Lung (tissue), 12 donors: Measurements from ENCODE around the gene PPP1R3D. TPM values are rescaled to one million over a fixed set of nuclear protein-coding genes. Genes with fewer than 3 reads are reported as not detected.

ENCODE experiments used
- ATAC-seq: fragments of 200-7000 bp; cut with Tn5 transposase; one replicate; pipeline ENCODE4 v1.9.1; 2020; ENCODE audit warnings: moderate number of reproducible peaks; ENCODE audit not compliant: insufficient read depth, low FRiP score
- DNase-seq, 3 donors: peaks; one replicate each; pipeline ENCODE4 v3.0.0-alpha.2; 2013 to 2017
- H3K27ac ChIP-seq, 2 donors: one replicate each; pipeline ENCODE4 v1.5.1; 2013; ENCODE audit warnings: mild to moderate bottlenecking in 2 of 2, moderate library complexity in 2 of 2, control low read depth in 1 of 2, inconsistent platforms in 1 of 2, low read depth in 1 of 2, low read length in 1 of 2
- H3K27me3 ChIP-seq, 3 donors: one replicate each; pipeline ENCODE4 v1.5.1; 2013; ENCODE audit warnings: low read length in 2 of 3; ENCODE audit not compliant: control insufficient read depth in 3 of 3, insufficient read depth in 3 of 3
- H3K36me3 ChIP-seq, 4 donors: one replicate each; pipeline ENCODE4 v1.5.1; 2013; ENCODE audit warnings: low read length in 4 of 4, mild to moderate bottlenecking in 1 of 4, moderate library complexity in 1 of 4; ENCODE audit not compliant: control insufficient read depth in 4 of 4, insufficient read depth in 4 of 4
- H3K4me1 ChIP-seq, 5 donors: one replicate each; pipeline ENCODE4 v1.5.1; 2013; ENCODE audit warnings: low read length in 5 of 5, mild to moderate bottlenecking in 2 of 5, moderate library complexity in 1 of 5; ENCODE audit not compliant: control insufficient read depth in 5 of 5, insufficient read depth in 5 of 5
- H3K4me3 ChIP-seq: one replicate; pipeline ENCODE4 v1.5.1; 2013; ENCODE audit warnings: mild to moderate bottlenecking, control low read depth, moderate library complexity
- H3K9ac ChIP-seq, 2 donors: one replicate each; pipeline ENCODE4 v1.5.1; 2013; ENCODE audit warnings: low read length in 2 of 2, control low read depth in 1 of 2; ENCODE audit not compliant: insufficient read depth in 1 of 2
- H3K9me3 ChIP-seq, 4 donors: one replicate each; pipeline ENCODE4 v1.5.1; 2013; ENCODE audit warnings: low read length in 3 of 4, mild to moderate bottlenecking in 1 of 4, moderate library complexity in 1 of 4; ENCODE audit not compliant: control insufficient read depth in 4 of 4, insufficient read depth in 3 of 4
- CTCF ChIP-seq: IDR thresholded peaks from 2 replicates; pipeline ENCODE4 v1.5.1; 2012; ENCODE audit warnings: mild to moderate bottlenecking; ENCODE audit errors: control extremely low read depth, extremely low read depth
- WGBS, 2 donors: extraction: QIAGEN DNeasy Blood & Tissue Kit; methylation state at CpG; one replicate each; pipeline ENCODE4 v1.1.7; 2013; 5-methylcytosine and 5-hydroxymethylcytosine counted together
- polyA plus RNA-seq, 2 donors: library from polyadenylated mRNA; stranded (reverse); fragments of 200-250 nt; gene quantifications; one replicate each; pipeline ENCODE4 v1.2.1, GENCODE V29; 2013
- total RNA-seq, 2 donors: library from RNA; depleted of rRNA in 1 of 2; stranded (reverse); fragments of >200 nt in 1 of 2; gene quantifications; one replicate each; pipeline ENCODE4 v1.2.1, GENCODE V29; 2014 to 2021
- donor health status: control.
- donor health status: control.
- donor health status: Bipolar disorder and iron deficiency.
- donor health status: healthy.
- donor health status: DM: yes; HTN: yes; CAD: no.

Gene PPP1R3D
- total and polyA plus RNA-seq, 4 donors: 3.8 to 11.8 (median 8.1) TPM

- TF ChIP-seq CTCF: no peak
- DNase-seq (peak in 1 of 3 donors; percentile 21), ATAC-seq (no peak)
- Histone ChIP-seq H3K9me3 (no peaks in the 10 kb centered on the region), H3K27me3 (no peaks in the 10 kb centered on the region), H3K27ac (no peak overlapping the region), H3K4me3 (no peak overlapping the region), H3K36me3 (no peaks in the 10 kb centered on the region), H3K9ac (no peak overlapping the region), H3K4me1 (peaks cover 14 to 48% (median 19%) of the 10 kb centered on the region in 5 donors)
- 52 to 65% methylated on average over 3 of the region's 3 CpGs for WGBS, 2 donors
Measured at GRCh38 chr20:59937150-59937549, 3.0 kb downstream of the PPP1R3D start.

- no peak for DNase-seq
- no peak for TF ChIP-seq CTCF
- H3K27ac ChIP-seq: no peak overlapping the region
- WGBS, 2 donors: 58 to 76% methylated on average over 4 of the region's 4 CpGs
- H3K4me3 ChIP-seq: no peak overlapping the region
- no peaks in the 10 kb centered on the region for H3K27me3 ChIP-seq
- no peak overlapping the region for H3K9ac ChIP-seq
- peaks cover 10 to 40% (median 16%) of the 10 kb centered on the region in 5 donors for H3K4me1 ChIP-seq
- H3K36me3 ChIP-seq: no peaks in the 10 kb centered on the region
- no peaks in the 10 kb centered on the region for H3K9me3 ChIP-seq
- no peak for ATAC-seq
Measured at GRCh38 chr20:59936409-59936808, 3.7 kb downstream of the PPP1R3D start.

DNA sequence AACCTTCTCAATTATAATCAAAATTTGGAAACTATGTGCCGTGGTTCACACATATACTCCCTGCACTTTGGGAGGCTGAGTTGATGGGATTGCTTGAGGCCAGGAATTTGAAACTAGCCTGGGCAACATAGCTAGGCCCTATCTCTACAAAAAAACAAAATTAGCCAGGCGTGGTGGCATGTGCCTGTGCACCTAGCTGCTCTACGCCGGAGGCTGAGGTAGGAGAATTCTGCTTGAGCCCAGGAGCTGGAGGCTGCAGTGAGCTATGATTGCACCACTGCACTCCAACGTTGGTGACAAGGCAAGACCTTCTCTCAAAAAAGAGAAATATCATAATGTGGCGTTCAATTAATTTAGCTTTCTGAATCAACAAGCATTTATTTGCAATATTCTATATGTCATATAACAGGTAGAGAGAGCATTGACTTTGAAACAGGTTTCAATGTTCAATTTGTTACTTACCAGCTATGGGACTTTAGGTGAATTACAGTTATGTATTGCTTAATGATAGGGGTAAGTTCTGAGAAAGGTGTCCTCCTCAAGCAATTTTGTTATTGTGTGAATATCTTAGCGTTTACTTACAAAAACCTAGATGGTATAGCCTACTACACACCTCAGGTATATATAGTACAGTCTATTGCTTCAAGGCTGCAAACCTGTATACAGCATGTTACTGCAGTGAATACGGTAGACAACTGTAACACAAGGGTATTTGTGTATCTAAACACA is 4.5 kb downstream of the PPP1R3D start:
- H3K4me1 ChIP-seq: peaks cover 10 to 36% (median 16%) of the 10 kb centered on the region in 5 donors
- H3K9ac ChIP-seq: no peak overlapping the region
- no peaks in the 10 kb centered on the region for H3K9me3 ChIP-seq
- DNase-seq (no peak), ATAC-seq (no peak)
- TF ChIP-seq CTCF: no peak
- no peak overlapping the region for H3K4me3 ChIP-seq
- no peaks in the 10 kb centered on the region for H3K27me3 ChIP-seq
- H3K36me3 ChIP-seq: no peaks in the 10 kb centered on the region
- WGBS, 2 donors: 89 to 90% methylated on average over 8 of the region's 8 CpGs
- H3K27ac ChIP-seq: no peak overlapping the region
